ENCODE results near the gene REXO4.

The REXO4 gene

DNA sequence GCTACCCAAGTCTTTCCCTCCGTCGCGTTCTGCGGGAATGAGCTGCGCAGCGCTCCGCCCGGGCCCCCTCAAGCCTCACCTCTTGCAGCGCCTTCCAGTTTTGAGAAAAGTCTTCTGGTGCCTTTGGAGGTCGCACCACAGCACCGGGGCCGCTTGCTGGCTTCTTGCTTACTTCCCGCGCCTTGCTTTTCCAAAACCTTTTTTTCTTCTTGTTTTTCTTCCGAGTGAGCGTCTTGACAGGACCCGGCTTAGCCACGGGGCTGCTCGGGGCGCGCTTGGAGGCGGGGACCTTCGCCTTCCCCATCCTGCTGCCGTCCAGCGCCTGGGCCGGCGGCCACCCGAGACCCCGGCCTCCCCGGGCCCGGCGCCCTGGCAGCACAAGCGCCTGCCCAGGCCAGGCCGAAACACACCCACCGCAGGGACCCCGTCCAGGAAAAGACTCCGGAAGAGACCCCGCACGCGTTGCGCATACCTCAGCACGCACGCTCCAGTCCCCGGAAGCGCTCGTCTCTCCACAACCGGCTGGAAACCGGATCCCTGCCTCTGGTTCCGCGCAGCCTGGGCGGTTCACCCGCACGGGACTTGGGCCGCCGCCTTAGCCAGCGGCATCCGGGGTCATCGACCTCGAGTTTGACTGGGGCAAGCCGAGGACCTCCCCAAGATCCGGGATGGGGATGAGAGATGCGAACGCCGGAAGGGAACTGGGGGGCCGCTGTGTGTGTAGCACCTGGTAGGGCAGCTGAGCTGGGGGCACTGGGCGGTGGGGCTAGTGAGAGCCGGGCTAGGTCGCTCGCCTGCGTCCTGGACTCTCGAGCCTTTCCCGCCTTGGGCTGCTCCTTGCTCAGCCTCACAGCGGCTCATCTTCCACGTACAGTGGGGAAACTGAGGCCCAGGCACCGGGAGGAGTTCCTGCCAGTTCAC is at the start of gene REXO4 (continued):
- TF ChIP-seq, protein P1, sequence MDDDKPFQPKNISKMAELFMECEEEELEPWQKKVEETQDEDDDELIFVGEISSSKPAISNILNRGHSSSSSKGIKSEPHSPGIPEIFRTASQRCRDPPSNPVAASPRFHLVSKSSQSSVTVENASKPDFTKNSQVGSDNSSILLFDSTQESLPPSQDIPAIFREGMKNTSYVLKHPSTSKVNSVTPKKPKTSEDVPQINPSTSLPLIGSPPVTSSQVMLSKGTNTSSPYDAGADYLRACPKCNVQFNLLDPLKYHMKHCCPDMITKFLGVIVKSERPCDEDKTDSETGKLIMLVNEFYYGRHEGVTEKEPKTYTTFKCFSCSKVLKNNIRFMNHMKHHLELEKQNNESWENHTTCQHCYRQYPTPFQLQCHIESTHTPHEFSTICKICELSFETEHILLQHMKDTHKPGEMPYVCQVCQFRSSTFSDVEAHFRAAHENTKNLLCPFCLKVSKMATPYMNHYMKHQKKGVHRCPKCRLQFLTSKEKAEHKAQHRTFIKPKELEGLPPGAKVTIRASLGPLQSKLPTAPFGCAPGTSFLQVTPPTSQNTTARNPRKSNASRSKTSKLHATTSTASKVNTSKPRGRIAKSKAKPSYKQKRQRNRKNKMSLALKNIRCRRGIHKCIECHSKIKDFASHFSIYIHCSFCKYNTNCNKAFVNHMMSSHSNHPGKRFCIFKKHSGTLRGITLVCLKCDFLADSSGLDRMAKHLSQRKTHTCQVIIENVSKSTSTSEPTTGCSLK (tag by site-specific recombination; IDR thresholded peaks at IDR 0.05): no peak
- TF ChIP-seq ZNF664 (tag by site-specific recombination; IDR thresholded peaks at IDR 0.05) (peak; percentile 54; the same call in 1 of the 2 replicates), SP7 (tag by site-specific recombination; IDR thresholded peaks at IDR 0.05) (peak; percentile 97), ZBTB8A (tag by site-specific recombination; IDR thresholded peaks at IDR 0.05) (peak; percentile 83), ZNF426 (tag by site-specific recombination; IDR thresholded peaks at IDR 0.05) (no peak), YY1 (tag by site-specific recombination; IDR thresholded peaks at IDR 0.05) (peak; percentile 88), ZBTB17 (tag by site-specific recombination; IDR thresholded peaks at IDR 0.05) (peak; percentile 99), SETDB1 (IDR thresholded peaks at IDR 0.05; ENCODE audit: insufficient read length, low read length) (no peak), ZNF302 (tag by site-specific recombination; IDR thresholded peaks at IDR 0.05; ENCODE audit: low read depth) (0 out of 2 replicates have a peak, but pooled peaks have one; percentile 78), ZNF530 (tag by site-specific recombination; IDR thresholded peaks at IDR 0.05; ENCODE audit: low read depth) (no peak), ZNF10 (tag by site-specific recombination; IDR thresholded peaks at IDR 0.05) (0 out of 2 replicates have a peak, but pooled peaks have one; percentile 71), IKZF3 (tag by site-specific recombination; IDR thresholded peaks at IDR 0.05) (peak; percentile 79), ZNF561 (tag by site-specific recombination; IDR thresholded peaks at IDR 0.05; ENCODE audit: borderline replicate concordance) (peak; percentile 98; the same call in 1 of the 2 replicates), ZNF600 (tag by site-specific recombination; IDR thresholded peaks at IDR 0.05) (peak; percentile 90), ZSCAN23 (tag by site-specific recombination; IDR thresholded peaks at IDR 0.05) (peak; percentile 90; the same call in 1 of the 2 replicates), PRDM1 (tag by site-specific recombination; IDR thresholded peaks at IDR 0.05) (no peak), ZNF433 (tag by site-specific recombination; IDR thresholded peaks at IDR 0.05; ENCODE audit: low read depth) (no peak), ZFP41 (tag by site-specific recombination; IDR thresholded peaks at IDR 0.05; ENCODE audit: borderline replicate concordance) (no peak), HOXD13 (CRISPR knock-in tag; IDR thresholded peaks at IDR 0.05; ENCODE audit: borderline replicate concordance) (no peak), BCL11B (tag by site-specific recombination; IDR thresholded peaks at IDR 0.05; ENCODE audit: low read depth) (peak; percentile 95), ZNF23 (tag by site-specific recombination; IDR thresholded peaks at IDR 0.05; ENCODE audit: borderline replicate concordance) (0 out of 2 replicates have a peak, but pooled peaks have one; percentile 20), REPIN1 (tag by site-specific recombination; IDR thresholded peaks at IDR 0.05; ENCODE audit: low read depth) (peak; percentile 94; the same call in 1 of the 2 replicates), SP3 (tag by site-specific recombination; IDR thresholded peaks at IDR 0.05) (peak; percentile 89), ZBTB7A (tag by site-specific recombination; IDR thresholded peaks at IDR 0.05; ENCODE audit: low read depth) (0 out of 2 replicates have a peak, but pooled peaks have one; percentile 67), ZBTB21 (tag by site-specific recombination; IDR thresholded peaks at IDR 0.05) (peak; percentile 75), ZNF140 (tag by site-specific recombination; IDR thresholded peaks at IDR 0.05) (no peak), ZIC2 (tag by site-specific recombination; IDR thresholded peaks at IDR 0.05) (peak; percentile 73)
- TF ChIP-seq, protein P2, sequence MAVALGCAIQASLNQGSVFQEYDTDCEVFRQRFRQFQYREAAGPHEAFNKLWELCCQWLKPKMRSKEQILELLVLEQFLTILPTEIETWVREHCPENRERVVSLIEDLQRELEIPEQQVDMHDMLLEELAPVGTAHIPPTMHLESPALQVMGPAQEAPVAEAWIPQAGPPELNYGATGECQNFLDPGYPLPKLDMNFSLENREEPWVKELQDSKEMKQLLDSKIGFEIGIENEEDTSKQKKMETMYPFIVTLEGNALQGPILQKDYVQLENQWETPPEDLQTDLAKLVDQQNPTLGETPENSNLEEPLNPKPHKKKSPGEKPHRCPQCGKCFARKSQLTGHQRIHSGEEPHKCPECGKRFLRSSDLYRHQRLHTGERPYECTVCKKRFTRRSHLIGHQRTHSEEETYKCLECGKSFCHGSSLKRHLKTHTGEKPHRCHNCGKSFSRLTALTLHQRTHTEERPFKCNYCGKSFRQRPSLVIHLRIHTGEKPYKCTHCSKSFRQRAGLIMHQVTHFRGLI (tag by site-specific recombination; IDR thresholded peaks at IDR 0.05): peak; percentile 81
- TF ChIP-seq, protein P3, sequence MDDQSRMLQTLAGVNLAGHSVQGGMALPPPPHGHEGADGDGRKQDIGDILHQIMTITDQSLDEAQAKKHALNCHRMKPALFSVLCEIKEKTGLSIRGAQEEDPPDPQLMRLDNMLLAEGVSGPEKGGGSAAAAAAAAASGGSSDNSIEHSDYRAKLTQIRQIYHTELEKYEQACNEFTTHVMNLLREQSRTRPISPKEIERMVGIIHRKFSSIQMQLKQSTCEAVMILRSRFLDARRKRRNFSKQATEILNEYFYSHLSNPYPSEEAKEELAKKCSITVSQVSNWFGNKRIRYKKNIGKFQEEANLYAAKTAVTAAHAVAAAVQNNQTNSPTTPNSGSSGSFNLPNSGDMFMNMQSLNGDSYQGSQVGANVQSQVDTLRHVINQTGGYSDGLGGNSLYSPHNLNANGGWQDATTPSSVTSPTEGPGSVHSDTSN (CRISPR knock-in tag; IDR thresholded peaks at IDR 0.05): peak; percentile 84
- TF ChIP-seq, protein P4, sequence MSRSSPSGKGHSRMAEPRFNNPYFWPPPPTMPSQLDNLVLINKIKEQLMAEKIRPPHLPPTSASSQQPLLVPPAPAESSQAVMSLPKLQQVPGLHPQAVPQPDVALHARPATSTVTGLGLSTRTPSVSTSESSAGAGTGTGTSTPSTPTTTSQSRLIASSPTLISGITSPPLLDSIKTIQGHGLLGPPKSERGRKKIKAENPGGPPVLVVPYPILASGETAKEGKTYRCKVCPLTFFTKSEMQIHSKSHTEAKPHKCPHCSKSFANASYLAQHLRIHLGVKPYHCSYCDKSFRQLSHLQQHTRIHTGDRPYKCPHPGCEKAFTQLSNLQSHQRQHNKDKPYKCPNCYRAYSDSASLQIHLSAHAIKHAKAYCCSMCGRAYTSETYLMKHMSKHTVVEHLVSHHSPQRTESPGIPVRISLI (tag by site-specific recombination; IDR thresholded peaks at IDR 0.05): peak; percentile 42; the same call in 1 of the 2 replicates
- TF ChIP-seq, protein P5, sequence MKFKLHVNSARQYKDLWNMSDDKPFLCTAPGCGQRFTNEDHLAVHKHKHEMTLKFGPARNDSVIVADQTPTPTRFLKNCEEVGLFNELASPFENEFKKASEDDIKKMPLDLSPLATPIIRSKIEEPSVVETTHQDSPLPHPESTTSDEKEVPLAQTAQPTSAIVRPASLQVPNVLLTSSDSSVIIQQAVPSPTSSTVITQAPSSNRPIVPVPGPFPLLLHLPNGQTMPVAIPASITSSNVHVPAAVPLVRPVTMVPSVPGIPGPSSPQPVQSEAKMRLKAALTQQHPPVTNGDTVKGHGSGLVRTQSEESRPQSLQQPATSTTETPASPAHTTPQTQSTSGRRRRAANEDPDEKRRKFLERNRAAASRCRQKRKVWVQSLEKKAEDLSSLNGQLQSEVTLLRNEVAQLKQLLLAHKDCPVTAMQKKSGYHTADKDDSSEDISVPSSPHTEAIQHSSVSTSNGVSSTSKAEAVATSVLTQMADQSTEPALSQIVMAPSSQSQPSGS (tag by site-specific recombination; IDR thresholded peaks at IDR 0.05; ENCODE audit: low read depth): peak; percentile 62; the same call in 1 of the 2 replicates

Measured in HEK293 (cell line).